NCI-H510A (cell line): Measurements from ENCODE around the gene CEP112.
A peak's percentile ranks its signal among the peaks of the same experiment; 100 is the strongest.
"Not testable (repeated sequence)": the region's sequence is repeated elsewhere in the genome, so short reads cannot be mapped to it uniquely, and the experiment has no call there.

Experiments used
- DNase-seq: peaks from one replicate; lab custom pipeline; 2025; lab: John Stamatoyannopoulos, UW

The CEP112 gene

DNA sequence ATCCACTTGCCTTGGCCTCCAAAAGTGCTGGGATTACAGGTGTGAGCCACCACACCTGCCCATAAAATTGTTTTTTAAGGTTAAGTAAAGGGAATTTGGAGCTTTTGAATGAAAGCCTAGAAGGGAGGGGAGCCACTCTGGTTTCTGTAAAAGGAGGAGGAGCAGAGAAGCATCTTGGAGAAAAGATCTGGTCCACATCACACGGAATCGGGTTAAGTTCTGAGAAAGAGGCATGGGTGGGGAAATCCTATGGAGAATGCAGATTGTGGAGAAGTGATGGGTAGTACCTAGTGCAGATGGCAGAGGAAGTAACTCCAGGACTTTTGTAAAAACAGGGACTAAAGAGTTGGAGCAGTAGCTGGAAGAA, 18.3 kb upstream of the CEP112 start:
- DNase-seq: no peak

GRCh38 chr17:66207936-66208335, 16.0 kb upstream of the CEP112 start:
- no peak for DNase-seq

- no peak for DNase-seq
These were observed 11.5 kb upstream of the CEP112 start for GRCh38 chr17:66203274-66204015.

DNA sequence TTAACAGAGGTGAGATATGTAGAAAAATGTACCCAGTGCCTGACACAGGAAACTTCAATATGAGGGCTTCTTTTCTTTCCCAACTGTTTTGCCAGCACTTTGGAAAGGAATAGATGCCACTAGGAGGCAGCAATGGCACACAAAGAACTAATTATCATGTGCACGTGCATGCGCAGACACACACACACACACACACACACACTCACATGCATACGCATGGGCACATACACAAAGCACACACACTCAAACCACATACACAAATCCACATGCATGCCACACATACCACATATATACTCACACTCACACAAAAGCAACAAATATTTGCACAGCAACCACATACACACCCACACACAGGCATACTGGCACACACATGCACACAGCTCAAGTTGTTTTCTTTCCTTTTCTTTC, 8.8 kb upstream of the CEP112 start:
- DNase-seq: peak; percentile 39

- no peak for DNase-seq
These were observed 6.3 kb upstream of the CEP112 start for GRCh38 chr17:66198242-66198641.

DNA sequence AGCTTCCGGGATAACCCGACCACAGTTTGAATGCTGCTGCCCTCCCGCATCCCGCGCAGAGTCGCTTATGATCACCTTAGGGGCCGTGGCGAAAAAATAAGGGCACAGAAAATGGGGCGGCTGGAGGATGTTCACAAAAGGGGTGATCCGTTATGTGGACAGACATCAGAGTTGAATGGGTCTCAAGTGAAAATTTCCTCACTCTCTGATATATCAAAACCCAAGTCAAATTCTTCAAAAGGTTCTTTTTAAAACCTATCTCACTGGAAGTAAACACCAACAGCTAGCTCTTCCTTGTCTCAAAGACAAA, 400 bp upstream of the CEP112 start:
- no peak for DNase-seq

GRCh38 chr17:66190738-66191592, 968 bp downstream of the CEP112 start:
- no peak for DNase-seq

- no peak for DNase-seq
These were observed 4.2 kb downstream of the CEP112 start for GRCh38 chr17:66187718-66188117.

- DNase-seq: no peak
These were observed 6.1 kb downstream of the CEP112 start for GRCh38 chr17:66185862-66186261.

GRCh38 chr17:66184392-66184791, 7.5 kb downstream of the CEP112 start:
- no peak for DNase-seq

DNA sequence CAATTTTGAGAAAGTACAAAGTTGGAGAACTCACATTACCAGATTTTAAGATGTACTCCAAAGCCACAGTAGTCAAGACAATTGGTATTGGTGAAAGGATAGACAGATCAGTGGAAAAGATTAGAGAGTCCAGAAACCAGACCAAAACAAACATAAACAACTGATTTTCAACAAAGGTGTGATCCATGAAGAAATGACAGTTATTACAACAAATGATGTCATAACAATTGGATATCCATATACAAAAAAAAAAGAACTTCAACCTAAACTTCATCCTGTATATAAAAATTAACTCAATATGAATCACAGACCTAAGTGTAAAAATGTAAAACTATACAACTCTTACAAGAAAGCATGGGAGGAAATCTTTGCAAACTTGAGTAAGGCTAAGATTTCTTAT, 8.4 kb downstream of the CEP112 start:
- no peak for DNase-seq

DNA sequence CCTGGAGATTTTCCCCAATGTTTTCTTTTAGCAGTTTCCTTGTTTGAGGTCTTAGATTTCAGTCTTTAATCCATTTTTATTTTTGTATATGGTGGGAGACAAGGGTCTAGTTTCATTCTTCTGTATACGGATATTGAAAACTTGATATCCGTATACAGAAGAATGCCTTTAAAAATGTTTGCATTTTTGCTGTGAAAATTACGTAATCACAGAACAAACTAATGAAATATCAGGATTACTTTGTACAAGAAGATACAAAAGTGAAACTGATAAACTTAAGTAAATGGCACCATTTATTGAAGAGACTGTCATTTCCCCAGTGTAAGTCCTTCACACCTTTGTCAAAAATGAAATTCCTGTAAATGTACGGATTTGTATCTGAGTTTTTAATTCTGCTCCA, 13.3 kb downstream of the CEP112 start:
- no peak for DNase-seq

GRCh38 chr17:66177048-66177447, 14.9 kb downstream of the CEP112 start:
- peak; percentile 80 for DNase-seq

GRCh38 chr17:66175892-66176291, 16.0 kb downstream of the CEP112 start:
- no peak for DNase-seq

DNA sequence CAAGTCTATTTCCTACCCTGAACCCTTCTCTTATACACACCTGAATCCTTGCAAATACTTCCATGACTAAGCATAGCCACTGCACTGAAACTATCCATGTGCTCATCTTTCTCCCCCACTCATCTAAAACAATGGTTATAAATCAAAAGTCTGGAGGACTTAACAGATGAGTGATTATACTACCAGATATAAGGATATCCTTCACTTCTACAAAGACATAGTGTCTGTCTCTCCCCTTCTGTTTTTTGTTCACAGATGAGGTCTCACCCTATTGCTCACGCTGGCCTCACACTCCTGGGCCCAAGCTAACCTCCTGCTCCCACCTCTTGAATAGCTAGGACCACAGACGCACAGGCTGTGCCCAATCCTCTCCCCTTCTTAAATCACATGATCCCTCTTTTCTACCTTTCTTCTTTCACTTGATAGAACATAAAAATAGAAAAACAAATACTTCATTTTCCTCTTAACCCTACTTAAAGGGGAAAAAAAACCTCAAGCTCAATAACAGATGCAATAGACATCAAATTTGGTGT, 19.2 kb downstream of the CEP112 start:
- DNase-seq: no peak

DNA sequence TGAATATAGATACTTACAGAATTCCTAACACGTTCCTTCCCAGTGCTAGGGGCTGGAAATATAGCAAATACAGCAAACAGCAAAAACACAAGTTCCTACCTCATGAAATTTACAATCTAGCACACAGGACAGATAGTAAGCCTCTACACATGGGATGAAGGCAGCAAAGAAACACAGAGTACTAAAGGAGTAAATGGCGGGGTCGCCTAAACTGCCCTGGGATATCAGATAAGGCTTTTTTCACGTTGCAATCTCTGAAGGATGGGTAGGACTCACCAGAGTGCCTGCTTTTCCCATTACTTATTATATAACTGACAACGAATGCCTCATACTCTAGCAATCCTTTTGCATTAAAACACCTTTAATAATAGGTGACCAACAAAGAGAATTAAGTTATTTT, 19.8 kb downstream of the CEP112 start:
- no peak for DNase-seq

DNA sequence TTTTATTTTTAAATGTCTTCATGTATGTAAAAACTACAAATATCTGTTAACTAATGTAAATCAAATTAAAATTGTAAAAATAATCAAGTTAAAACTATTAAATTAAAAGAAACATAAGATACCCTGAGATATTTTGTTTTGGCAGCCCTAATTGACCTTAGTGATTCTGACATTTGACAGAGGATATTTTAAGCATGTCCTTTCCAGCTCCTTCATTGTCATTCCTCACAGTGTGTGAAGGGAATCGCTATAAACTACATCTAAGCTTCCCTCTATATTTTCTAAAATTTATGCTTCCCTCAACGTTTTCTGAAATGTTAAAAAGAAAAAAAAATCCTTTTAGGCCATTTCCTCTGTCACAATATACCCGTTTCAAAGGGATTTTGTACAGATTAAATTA, 20.2 kb downstream of the CEP112 start:
- DNase-seq: no peak

- no peak for DNase-seq
These were observed 20.8 kb downstream of the CEP112 start for GRCh38 chr17:66171172-66171571.

GRCh38 chr17:66169839-66170238, 22.1 kb downstream of the CEP112 start:
- DNase-seq: no peak

DNA sequence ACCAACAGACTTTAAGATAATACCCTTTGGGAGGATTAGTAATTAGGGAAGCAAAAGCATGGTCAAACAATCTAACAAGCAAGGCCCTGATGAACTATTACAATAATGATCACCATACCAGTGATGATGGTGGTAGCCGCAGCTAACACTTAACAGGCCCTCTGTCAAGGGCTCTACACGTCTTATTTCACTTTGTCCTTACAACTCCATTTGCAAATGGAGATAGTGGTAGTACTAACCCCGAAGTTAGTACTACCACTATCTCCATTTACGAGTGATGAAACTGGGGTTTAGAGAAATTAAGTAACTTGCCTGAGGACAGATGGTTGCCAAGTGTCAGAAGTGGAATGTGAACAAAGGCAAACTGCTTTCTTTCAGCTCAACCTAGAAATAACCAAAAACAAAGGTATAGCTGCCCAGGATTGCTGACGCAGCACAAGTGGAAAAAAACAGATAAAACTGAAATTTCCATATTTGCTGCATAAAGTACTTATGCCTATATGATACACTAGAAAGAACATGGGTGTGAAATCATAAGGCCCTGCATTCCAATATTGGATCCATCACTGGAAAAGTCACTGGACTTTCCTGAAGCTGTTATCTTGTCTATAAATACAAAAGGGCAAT, 24.6 kb downstream of the CEP112 start:
- no peak for DNase-seq

DNA sequence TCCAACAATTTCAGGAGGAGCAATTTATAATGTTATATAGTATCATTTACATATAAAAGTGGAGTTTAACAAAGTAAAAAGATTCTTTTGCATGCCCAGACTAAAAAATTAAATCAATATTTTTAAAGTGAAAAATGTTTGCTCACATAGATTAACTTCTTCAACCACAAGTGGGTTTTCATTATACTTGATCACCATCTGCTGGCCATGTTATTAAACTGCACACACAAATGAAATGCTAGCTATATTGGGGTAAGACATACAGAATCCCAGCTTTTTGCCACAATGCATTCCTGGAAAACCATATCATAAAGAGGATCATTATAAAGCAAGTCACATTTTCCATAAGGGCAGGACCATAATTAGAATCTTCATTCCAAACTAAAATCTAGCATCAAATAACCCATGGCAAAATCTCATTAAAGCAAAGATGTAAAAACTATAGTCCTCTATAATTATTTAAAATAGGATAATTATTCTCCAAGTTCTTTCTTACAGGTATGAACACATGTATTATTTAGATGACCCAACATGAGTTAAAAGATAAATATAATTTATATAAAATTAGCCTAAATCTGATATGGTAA, 26.3 kb downstream of the CEP112 start:
- no peak for DNase-seq

GRCh38 chr17:66155055-66155454, 36.9 kb downstream of the CEP112 start:
- DNase-seq: not testable (repeated sequence)

- no peak for DNase-seq
These were observed 39.2 kb downstream of the CEP112 start for GRCh38 chr17:66152756-66153155.
